AML-193 (cell line): ENCODE data around the gene SLCO4A1.

Source experiments
- DNase-seq, 2 experiments: peaks; one replicate each; lab custom pipeline; 2025; lab: John Stamatoyannopoulos, UW

SLCO4A1 gene

GRCh38 chr20:62637521-62638054, 4.7 kb upstream of the SLCO4A1 start:
- DNase-seq, result no peak

DNA sequence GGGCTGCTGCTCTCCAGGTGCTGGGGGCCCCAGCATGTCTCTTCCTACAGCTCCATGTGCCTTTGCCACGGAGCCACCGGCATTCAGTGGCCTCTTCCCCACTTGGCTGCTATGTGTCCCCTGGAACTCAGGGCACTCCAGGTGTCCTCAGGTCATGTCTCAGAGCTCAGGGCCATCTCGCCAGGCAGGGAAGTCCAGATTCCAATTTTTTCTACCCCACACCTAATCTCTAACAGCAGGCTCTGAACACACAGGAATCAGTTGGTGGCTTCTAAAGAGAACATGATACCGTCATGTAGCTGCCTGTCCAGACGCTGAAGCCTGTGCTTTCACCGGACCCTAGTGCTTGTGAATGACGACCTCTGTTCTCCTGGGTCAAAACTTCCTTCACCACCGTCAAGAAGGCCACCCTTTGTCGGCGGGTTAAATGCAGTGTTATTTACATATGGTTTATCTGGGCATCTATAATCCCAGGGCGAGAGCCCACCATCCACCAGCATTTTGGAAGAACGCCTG, 4.2 kb upstream of the SLCO4A1 start:
- no peak for DNase-seq

DNA sequence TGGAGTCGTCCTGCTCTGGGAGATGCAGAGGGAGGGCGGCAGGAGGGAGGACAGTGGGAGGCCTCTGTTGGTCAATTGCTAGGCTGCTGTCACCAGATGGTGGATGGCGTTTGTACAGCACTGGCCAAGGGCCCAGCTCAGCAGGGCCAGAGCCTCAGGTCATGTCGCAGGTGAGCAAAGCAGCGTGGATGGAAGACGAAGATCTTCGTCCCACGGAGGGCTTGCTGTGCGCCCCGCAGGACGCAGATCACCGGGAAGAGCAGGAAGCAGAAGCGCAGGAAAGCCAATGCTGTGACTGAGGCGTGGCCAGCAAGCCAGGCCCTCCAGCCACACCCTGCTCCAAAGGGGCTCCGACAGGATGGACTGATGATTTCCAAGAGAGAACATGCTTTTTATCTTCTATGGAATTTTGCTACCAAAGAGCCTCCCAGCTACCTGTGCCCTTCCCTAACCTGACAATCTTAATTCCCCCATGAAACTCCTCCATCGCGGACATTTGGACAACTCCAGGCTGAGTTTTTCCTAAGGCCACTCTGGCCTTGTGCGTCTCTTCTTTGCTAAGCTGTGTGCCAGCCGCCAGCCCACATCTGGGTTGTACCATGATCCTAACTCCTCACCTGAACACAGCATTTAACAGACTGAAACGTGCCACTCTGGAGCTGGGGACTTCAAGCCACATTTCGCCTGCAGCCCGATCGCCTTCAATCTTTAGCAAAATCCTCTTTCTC, 3.5 kb upstream of the SLCO4A1 start:
- no peak for DNase-seq

- DNase-seq, result no peak
Observed at GRCh38 chr20:62639765-62640164, 2.5 kb upstream of the SLCO4A1 start.

- DNase-seq, result no peak
Observed at GRCh38 chr20:62640870-62641269, 1.4 kb upstream of the SLCO4A1 start.

- peak; percentile 22 to 27 for DNase-seq
Observed at GRCh38 chr20:62641321-62642050, 817 bp upstream of the SLCO4A1 start.

DNA sequence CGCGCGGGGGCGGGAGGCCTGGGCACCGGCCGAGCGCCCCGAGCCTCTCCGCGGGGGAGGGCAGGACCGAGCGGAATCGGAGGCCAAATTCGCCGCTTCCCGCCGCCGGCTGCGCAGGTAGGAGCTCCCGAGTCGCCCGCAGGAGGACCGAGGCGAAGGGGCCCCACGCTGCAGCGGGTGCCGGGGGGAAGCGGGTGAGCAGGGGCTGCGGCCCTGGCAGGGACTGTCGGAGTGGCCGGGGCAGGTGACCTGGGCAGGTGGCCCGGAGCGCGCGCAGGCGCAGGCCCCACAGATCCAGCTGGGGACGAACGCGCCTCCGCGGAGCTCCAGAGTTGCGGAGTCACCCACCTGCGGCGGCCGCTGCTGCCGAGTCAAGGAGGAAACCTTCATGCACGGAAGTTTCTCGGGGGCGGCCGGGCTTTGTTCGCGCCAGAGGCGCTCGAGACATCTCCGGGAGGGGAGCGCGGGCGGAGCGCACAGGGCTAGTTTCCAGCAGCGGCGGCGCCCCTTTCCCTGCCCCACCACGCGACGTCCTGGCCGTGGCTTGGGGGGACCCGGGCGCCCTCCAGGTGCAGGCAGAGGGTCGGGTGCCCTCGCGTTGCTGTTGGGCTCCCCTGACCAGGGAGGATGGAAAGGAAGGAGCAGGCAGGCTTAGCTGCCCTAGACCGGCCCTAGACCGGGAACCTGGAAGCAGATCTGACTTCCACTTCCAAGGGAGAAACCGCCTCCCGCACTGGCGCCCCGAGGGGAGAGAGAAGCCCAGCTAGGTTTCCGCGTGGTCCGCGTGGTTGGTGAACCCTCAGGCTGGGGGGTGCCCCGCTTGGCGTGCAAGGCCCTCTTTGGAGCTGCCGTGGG, 590 bp downstream of the SLCO4A1 start:
- DNase-seq, result peak in 1 of 2 experiments; percentile 26

- peak in 1 of 2 experiments; percentile 22 for DNase-seq
Observed at GRCh38 chr20:62643521-62644043, 1.3 kb downstream of the SLCO4A1 start.

DNA sequence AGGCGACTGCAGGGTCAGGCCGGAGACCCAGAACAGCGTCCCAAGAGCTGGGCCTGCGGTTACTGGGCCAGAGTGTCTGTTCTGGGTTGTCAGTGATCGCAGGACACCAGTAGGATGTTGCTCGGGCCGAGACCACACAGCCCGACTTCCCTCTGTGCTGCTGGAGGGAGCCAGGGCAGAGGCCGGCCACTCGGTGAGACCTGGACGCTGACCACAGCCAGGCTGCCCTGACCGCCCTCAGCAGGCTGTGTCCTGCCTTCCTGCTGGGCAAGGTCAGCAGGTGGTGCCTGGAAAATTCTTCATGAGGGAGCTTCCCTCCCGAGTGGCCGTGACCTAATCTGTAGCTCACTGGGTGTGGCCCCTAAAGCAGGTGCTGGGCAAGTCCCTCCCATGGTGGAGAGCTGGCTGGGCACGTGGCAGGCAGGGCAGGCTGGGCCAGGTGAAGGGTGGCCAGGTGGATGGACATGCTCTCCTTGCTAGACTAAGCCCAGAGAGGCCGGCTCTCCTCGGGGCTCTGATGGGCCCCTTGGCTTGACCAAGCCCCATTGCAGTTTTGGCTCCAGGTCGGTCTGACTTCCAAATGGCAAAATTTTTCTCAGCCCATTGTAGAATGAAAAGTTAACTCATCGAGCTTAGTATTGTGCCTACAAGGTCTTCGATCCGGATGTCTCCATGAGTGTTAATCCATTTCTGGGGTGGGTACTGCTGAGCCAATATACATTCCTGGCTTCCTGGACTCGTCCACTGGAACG, 1.9 kb downstream of the SLCO4A1 start:
- no peak for DNase-seq

DNA sequence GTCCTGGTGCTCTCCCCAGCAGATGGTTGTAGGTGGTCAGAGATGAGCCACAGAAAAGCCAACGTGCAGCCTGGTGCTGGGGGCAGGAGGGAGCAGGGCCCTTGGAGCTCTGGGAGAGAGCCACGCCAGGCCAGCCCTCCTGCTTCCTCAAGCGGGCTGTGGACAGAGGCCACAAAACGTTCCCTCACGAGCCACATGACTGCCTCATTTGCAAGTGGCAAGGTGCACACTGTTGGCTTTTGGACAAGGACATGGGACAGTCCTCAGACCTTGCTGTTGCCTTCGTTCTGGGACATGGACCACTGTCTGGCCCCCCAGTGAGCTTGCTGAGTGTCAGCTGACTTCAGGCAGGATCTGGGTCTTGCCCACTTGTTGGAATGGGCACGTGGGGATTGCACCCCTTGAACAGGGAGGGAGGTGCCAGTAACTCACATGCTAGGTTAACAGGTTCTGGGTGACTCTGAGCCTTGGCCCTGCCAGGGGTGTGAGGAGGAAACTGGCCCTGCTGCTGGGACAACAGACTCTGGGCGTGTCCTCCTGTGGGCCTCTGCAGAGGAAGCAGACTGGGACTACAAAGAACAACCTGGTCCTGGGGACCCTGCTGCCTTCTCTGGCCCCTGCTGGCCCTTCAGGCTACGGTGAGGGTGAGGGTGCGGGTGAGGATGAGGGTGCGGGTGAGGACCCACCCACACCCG, 2.6 kb downstream of the SLCO4A1 start:
- peak in 1 of 2 experiments; percentile 40 for DNase-seq

- DNase-seq, result no peak
Observed at GRCh38 chr20:62645613-62646012, 3.3 kb downstream of the SLCO4A1 start.

DNA sequence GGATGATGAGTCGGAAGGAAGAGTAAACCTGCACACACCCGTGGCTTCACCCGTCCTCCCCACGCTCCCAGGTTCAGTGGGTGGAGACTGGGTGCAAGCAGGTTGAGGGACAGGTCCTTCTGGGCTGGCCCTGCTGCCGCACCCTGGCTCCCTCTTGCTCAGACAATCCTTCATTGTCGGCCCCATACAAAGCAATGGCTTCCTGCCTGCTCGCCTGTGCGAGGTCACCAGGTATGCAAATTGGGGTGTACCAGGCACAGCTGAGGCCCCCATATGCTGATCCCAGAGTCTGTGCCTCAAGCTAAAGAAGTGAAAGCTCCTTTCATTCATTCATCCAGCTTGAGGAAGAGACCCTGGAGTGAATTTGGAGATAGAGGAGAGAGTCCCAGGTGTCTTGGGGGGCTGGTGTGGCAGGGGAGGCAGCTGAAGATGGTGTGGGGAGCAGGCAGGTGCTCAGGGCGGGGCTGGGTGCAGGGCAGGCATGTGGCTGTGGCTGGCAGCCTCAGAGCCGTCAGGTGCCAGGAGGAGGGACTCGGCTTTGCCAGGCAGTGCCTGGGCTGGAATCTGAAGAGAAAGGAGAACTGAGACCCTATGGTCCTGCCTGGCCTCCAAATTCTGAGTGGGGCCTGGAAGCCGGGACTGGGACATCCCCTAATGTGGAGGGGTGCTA, 4.7 kb downstream of the SLCO4A1 start:
- DNase-seq, result no peak

DNA sequence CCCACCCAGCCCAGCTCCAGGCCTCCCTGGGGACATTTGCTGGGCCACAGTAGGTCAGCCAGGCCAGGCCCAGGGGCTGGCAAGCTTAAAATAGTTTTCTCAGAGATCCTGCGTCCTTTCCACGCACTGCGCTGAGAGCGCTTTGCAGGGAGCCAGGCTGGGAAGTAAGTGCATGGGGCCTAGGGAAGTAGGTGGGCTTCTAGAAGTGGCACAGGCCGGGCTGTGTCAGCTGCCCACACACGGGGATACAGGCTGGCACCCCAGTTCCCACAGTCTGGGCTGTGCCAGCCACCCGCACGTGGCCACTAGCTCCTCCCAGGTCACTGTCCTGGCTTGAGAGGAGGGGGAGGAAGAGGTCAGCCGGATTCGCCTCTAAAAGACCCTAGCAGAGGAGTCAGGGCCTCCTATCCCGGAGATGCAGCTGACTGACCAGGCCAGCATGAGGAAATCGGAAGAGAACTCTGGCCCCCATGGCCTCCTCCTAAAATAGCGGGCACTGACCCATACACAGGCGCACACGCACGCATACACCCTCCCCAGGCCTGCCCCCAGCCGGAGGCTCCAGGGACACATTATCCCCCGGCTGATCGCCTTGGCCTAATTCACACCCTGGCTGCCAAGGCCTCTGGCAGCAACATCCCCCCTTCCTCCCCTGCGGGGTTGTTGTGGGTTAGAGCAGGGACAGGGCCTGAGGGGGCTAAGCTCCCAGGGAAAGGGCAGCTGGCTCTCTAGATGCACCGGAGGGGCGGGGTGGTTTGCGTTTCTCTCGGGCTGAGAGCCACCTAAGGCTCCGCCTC, 5.4 kb downstream of the SLCO4A1 start:
- no peak for DNase-seq

- no peak for DNase-seq
Observed at GRCh38 chr20:62648318-62648995, 6.2 kb downstream of the SLCO4A1 start.

DNA sequence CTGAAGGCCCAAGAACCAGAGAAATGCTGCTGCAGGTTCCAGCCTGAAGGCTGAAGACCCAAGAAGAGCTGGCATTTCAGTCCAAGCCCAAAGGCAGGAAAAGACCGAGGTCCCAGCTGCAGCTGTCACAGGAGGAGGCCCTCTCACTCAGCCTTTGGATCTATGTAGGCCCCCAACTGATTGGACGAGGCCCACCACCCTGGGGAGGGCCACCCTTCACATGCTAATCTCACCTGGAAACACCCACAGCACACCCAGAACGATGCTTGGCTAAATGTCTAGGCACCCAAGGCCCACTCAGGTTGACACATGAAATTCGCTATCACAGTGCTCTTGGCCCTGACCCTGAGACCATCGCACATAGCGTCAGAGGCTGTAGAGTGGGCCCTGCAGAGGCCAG, 6.8 kb downstream of the SLCO4A1 start:
- DNase-seq, result no peak

GRCh38 chr20:62650551-62651284, 8.4 kb downstream of the SLCO4A1 start:
- no peak for DNase-seq

DNA sequence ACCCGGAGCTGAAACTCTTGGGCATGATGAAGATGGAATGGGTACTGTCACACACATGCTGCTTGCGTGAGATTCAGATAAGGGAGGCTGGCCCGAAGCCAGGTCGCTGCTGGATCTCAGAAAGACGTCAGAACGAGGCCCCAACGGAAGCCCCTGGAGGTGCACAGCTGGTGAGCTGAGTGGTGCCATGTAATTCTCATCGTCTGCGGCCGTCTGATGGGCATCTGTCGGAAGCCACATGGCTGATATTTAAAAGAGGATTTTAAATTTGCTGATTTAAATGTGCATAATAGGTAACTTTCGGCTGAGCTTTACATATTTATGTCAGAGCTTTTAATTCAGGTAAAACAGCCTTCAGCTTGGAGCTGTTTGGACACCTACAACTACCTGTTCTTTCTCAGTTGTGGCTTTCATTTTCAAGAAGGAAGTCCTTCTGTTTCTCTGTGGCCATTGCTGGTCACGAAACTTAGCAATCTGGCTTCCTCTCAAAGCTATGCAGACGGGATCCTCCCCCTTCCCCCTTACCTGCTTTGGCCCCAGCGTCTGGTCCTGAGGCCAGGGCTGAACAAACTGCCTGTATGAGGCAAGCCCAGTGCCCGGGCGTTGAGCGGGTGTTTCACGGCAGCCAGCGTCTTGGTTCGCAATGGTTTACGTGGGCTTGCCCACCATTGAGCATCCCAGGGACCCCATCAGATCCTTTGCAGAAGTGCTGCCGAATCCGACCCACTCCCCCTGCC, 9.2 kb downstream of the SLCO4A1 start:
- DNase-seq, result no peak
